PC-9 (cell line): ENCODE data around the gene ZDHHC14. TPM values are rescaled to one million over a fixed set of nuclear protein-coding genes. Genes with fewer than 3 reads are reported as not detected.
"Not testable (repeated sequence)": the region's sequence is repeated elsewhere in the genome, so short reads cannot be mapped to it uniquely, and the experiment has no call there.

Source experiments
- BruUV-seq: library from RNA; stranded (reverse); fragments of 400-500 nt; replicated peaks from 2 replicates; lab custom pipeline; 2021; lab: Mats Ljungman, UMichigan
- CTCF ChIA-PET: fragments of 300-600 bp; sonication (Branson Sonifier 250); formaldehyde crosslinking; loops from one replicate; lab custom pipeline; 2022; ENCODE audit warnings: antibody characterized with exemption; lab: Charles Lee
- POLR2A ChIA-PET: fragments of 300-600 bp; sonication (Branson Sonifier 250); formaldehyde crosslinking; loops from one replicate; lab custom pipeline; 2022; ENCODE audit warnings: antibody characterized with exemption; ENCODE audit not compliant: unreplicated experiment; lab: Charles Lee
- DNase-seq, 2 experiments: peaks; one replicate each; pipeline versions ENCODE4 v3.0.0 to v3.0.0-alpha.2; 2015 to 2022; ENCODE audit warnings: mixed read lengths in 1 of 2
- H2AFZ ChIP-seq: fragments of 200-600 bp; sonication (generic); 2 replicates; pipeline ENCODE4 v1.8.1; 2017; ENCODE audit warnings: antibody characterized with exemption
- H3F3A ChIP-seq: fragments of 200-600 bp; sonication (generic); 2 replicates; pipeline ENCODE4 v1.8.1; 2017; ENCODE audit warnings: antibody characterized with exemption, mild to moderate bottlenecking, low read depth; ENCODE audit not compliant: insufficient read depth
- H3K27ac ChIP-seq: fragments of 200-600 bp; sonication (generic); 2 replicates; pipeline ENCODE4 v1.6.1; 2016; ENCODE audit warnings: mixed run types
- H3K27me3 ChIP-seq: fragments of 200-600 bp; sonication (generic); 2 replicates; pipeline ENCODE4 v1.6.1; 2016; ENCODE audit warnings: low read depth, mixed run types; ENCODE audit not compliant: insufficient read depth
- H3K36me3 ChIP-seq: fragments of 200-600 bp; sonication (generic); 2 replicates; pipeline ENCODE4 v1.6.1; 2016; ENCODE audit warnings: low read depth, mixed run types
- H3K4me1 ChIP-seq: fragments of 200-600 bp; sonication (generic); replicated peaks from 2 replicates; pipeline ENCODE4 v1.6.1; 2016; ENCODE audit warnings: mixed run types; ENCODE audit not compliant: insufficient read depth
- H3K4me2 ChIP-seq: fragments of 200-600 bp; sonication (generic); 2 replicates; pipeline ENCODE4 v1.6.1; 2017; ENCODE audit warnings: mixed run types
- H3K4me3 ChIP-seq: fragments of 200-600 bp; sonication (generic); 2 replicates; pipeline ENCODE4 v1.6.1; 2016; ENCODE audit warnings: mixed run types
- H3K79me2 ChIP-seq: fragments of 200-600 bp; sonication (generic); 2 replicates; pipeline ENCODE4 v1.6.1; 2017; ENCODE audit warnings: low read depth, mixed run types
- H3K9me2 ChIP-seq: fragments of 200-600 bp; sonication (generic); 2 replicates; pipeline ENCODE4 v1.8.1; 2017; ENCODE audit warnings: mild to moderate bottlenecking; ENCODE audit not compliant: insufficient read depth
- H3K9me3 ChIP-seq: fragments of 200-600 bp; sonication (generic); 2 replicates; pipeline ENCODE4 v1.8.1; 2016; ENCODE audit warnings: low read depth; ENCODE audit not compliant: insufficient read depth
- H4K20me1 ChIP-seq: fragments of 200-600 bp; sonication (generic); 2 replicates; pipeline ENCODE4 v1.8.1; 2017; ENCODE audit not compliant: insufficient read depth
- CTCF ChIP-seq: fragments of 200-600 bp; sonication (generic); conservative IDR thresholded peaks from 2 replicates; pipeline ENCODE4 v1.6.1; 2017; ENCODE audit warnings: mixed run types, antibody characterized with exemption, mild to moderate bottlenecking, moderate library complexity
- EZH2 ChIP-seq: fragments of 200-600 bp; sonication (generic); IDR thresholded peaks from 2 replicates; pipeline ENCODE4 v1.8.0; 2017; ENCODE audit warnings: antibody characterized with exemption, low read depth
- intact Hi-C: fragments of 100-400 bp; cut with micrococcal nuclease; formaldehyde crosslinking; loops from one replicate; pipeline ENCODE4 v1.10.0; 2022; ENCODE audit not compliant: unreplicated experiment
- total RNA-seq: library from RNA; stranded (reverse); gene quantifications from 2 replicates; pipeline ENCODE4 v1.2.3, GENCODE V29; 2021

Gene ZDHHC14
- total RNA-seq, 1 experiment from 2014 or later, result 5.6 TPM

GRCh38 chr6:157405986-157406385, 25.0 kb downstream of the ZDHHC14 start:
- Histone ChIP-seq H3K9me3 (no peaks in the 10 kb centered on the region), H4K20me1 (no peaks in the 10 kb centered on the region; the same call in 1 of the 2 replicates), H3K36me3 (no peaks in the 10 kb centered on the region), H3K9me2 (no peaks in the 10 kb centered on the region), H3K79me2 (no peaks in the 10 kb centered on the region), H3K27ac (no peak overlapping the region), H2AFZ (no peak overlapping the region), H3K27me3 (no peaks in the 10 kb centered on the region), H3K4me2 (no peak overlapping the region), H3K4me1 (no peaks in the 10 kb centered on the region), H3F3A (no peaks in the 10 kb centered on the region), H3K4me3 (no peak overlapping the region)
- DNase-seq, result peak; percentile 34 to 52
- BruUV-seq, result no TSS peak
- POLR2A ChIA-PET, result interaction anchor here (0.5 kb wide), 1 partner anchor 82 kb away, joined by 3 read pairs; no protein-coding TSS in a partner anchor
- intact Hi-C loops, result no loop called here
- TF ChIP-seq EZH2 (no peak), CTCF (no peak)
- CTCF ChIA-PET, result interaction anchor here (0.5 kb wide), 1 partner anchor 468 kb away, joined by 3 read pairs; no protein-coding TSS in a partner anchor

GRCh38 chr6:157406661-157407060, 25.7 kb downstream of the ZDHHC14 start:
- POLR2A ChIA-PET, result no interaction called here
- CTCF ChIA-PET, result no interaction called here

GRCh38 chr6:157407646-157408045, 26.7 kb downstream of the ZDHHC14 start:
- no peak for DNase-seq
- H3K4me3 ChIP-seq, result no peak overlapping the region
- H3K9me2 ChIP-seq, result no peaks in the 10 kb centered on the region
- H3K4me2 ChIP-seq, result no peak overlapping the region
- H3K79me2 ChIP-seq, result no peaks in the 10 kb centered on the region
- no peaks in the 10 kb centered on the region for H3K9me3 ChIP-seq
- H4K20me1 ChIP-seq, result no peaks in the 10 kb centered on the region; the same call in 1 of the 2 replicates
- ChIA-PET CTCF (no interaction called here), POLR2A (no interaction called here)
- BruUV-seq, result no TSS peak
- no peaks in the 10 kb centered on the region for H3K36me3 ChIP-seq
- H3K27ac ChIP-seq, result no peak overlapping the region
- intact Hi-C loops, result no loop called here
- TF ChIP-seq CTCF (no peak), EZH2 (no peak)
- H3F3A ChIP-seq, result no peaks in the 10 kb centered on the region
- H3K4me1 ChIP-seq, result no peaks in the 10 kb centered on the region
- no peaks in the 10 kb centered on the region for H3K27me3 ChIP-seq
- H2AFZ ChIP-seq, result no peak overlapping the region

More at GRCh38 chr6:157406661-157407060, 25.7 kb downstream of the ZDHHC14 start:
- H3K27me3 ChIP-seq, result no peaks in the 10 kb centered on the region
- H3F3A ChIP-seq, result no peaks in the 10 kb centered on the region
- H3K4me2 ChIP-seq, result no peak overlapping the region
- TF ChIP-seq EZH2 (no peak), CTCF (no peak)
- no peaks in the 10 kb centered on the region for H3K9me3 ChIP-seq
- no TSS peak for BruUV-seq
- H3K9me2 ChIP-seq, result no peaks in the 10 kb centered on the region
- intact Hi-C loops, result no loop called here
- DNase-seq, result no peak
- H3K27ac ChIP-seq, result no peak overlapping the region
- H4K20me1 ChIP-seq, result no peaks in the 10 kb centered on the region; the same call in 1 of the 2 replicates
- no peak overlapping the region for H3K4me3 ChIP-seq
- no peak overlapping the region for H2AFZ ChIP-seq
- no peaks in the 10 kb centered on the region for H3K4me1 ChIP-seq
- H3K36me3 ChIP-seq, result no peaks in the 10 kb centered on the region
- H3K79me2 ChIP-seq, result no peaks in the 10 kb centered on the region

GRCh38 chr6:157408427-157408826, 27.4 kb downstream of the ZDHHC14 start:
- H4K20me1 ChIP-seq, H3F3A ChIP-seq, H3K79me2 ChIP-seq, POLR2A ChIA-PET, H2AFZ ChIP-seq, intact Hi-C loops, H3K9me2 ChIP-seq, H3K27me3 ChIP-seq, DNase-seq, H3K27ac ChIP-seq, BruUV-seq, H3K4me3 ChIP-seq, H3K4me1 ChIP-seq, H3K9me3 ChIP-seq, H3K36me3 ChIP-seq, H3K4me2 ChIP-seq: not testable (repeated sequence)
- CTCF ChIA-PET, result interaction anchor here (0.8 kb wide), 1 partner anchor 105 kb away, joined by 3 read pairs; no protein-coding TSS in a partner anchor
